Measurements from ENCODE around the gene PEF1.

DNA sequence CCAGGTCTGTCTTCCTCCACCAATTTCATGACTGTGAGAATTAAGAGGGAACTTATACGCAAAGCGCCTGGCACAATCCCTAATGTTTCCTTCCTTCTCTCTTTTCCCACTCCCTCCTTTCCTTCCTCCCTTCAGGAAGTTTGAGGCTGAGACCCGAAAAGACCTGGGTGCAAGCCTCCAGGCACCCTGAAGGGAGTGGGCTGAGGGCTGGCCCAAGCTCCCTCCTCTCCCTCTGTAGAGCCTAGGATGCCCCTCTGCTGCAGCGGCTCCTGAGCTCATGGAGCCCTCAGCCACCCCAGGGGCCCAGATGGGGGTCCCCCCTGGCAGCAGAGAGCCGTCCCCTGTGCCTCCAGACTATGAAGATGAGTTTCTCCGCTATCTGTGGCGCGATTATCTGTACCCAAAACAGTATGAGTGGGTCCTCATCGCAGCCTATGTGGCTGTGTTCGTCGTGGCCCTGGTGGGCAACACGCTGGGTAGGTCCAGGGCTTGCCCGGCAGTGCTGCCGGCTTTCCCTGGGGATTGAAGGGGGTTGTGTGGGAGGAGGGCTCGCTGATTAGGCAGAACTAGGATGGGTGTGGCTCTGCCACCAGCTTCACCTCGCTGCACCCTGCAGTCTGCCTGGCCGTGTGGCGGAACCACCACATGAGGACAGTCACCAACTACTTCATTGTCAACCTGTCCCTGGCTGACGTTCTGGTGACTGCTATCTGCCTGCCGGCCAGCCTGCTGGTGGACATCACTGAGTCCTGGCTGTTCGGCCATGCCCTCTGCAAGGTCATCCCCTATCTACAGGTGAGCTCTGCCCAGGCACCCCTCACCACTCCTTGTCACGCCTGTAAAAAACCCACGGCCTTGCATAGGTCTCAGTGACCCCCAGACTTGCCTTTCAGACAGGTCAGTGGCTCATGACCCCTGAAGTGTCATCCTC is 25.5 kb downstream of the PEF1 start:
- TF ChIP-seq CREM (CRISPR knock-in tag; IDR thresholded peaks at IDR 0.05) (no peak), MYBL2 (CRISPR knock-in tag; IDR thresholded peaks at IDR 0.05) (no peak), ATF1 (CRISPR knock-in tag; IDR thresholded peaks at IDR 0.05) (no peak), ESRRA (CRISPR knock-in tag; IDR thresholded peaks at IDR 0.05; ENCODE audit: borderline replicate concordance) (no peak)
- TF ChIP-seq, protein P1, sequence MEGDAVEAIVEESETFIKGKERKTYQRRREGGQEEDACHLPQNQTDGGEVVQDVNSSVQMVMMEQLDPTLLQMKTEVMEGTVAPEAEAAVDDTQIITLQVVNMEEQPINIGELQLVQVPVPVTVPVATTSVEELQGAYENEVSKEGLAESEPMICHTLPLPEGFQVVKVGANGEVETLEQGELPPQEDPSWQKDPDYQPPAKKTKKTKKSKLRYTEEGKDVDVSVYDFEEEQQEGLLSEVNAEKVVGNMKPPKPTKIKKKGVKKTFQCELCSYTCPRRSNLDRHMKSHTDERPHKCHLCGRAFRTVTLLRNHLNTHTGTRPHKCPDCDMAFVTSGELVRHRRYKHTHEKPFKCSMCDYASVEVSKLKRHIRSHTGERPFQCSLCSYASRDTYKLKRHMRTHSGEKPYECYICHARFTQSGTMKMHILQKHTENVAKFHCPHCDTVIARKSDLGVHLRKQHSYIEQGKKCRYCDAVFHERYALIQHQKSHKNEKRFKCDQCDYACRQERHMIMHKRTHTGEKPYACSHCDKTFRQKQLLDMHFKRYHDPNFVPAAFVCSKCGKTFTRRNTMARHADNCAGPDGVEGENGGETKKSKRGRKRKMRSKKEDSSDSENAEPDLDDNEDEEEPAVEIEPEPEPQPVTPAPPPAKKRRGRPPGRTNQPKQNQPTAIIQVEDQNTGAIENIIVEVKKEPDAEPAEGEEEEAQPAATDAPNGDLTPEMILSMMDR (IDR thresholded peaks at IDR 0.05), result no peak
- TF ChIP-seq, protein P2, sequence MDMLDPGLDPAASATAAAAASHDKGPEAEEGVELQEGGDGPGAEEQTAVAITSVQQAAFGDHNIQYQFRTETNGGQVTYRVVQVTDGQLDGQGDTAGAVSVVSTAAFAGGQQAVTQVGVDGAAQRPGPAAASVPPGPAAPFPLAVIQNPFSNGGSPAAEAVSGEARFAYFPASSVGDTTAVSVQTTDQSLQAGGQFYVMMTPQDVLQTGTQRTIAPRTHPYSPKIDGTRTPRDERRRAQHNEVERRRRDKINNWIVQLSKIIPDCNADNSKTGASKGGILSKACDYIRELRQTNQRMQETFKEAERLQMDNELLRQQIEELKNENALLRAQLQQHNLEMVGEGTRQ (CRISPR knock-in tag; IDR thresholded peaks at IDR 0.05), result no peak
- TF ChIP-seq, protein P3, sequence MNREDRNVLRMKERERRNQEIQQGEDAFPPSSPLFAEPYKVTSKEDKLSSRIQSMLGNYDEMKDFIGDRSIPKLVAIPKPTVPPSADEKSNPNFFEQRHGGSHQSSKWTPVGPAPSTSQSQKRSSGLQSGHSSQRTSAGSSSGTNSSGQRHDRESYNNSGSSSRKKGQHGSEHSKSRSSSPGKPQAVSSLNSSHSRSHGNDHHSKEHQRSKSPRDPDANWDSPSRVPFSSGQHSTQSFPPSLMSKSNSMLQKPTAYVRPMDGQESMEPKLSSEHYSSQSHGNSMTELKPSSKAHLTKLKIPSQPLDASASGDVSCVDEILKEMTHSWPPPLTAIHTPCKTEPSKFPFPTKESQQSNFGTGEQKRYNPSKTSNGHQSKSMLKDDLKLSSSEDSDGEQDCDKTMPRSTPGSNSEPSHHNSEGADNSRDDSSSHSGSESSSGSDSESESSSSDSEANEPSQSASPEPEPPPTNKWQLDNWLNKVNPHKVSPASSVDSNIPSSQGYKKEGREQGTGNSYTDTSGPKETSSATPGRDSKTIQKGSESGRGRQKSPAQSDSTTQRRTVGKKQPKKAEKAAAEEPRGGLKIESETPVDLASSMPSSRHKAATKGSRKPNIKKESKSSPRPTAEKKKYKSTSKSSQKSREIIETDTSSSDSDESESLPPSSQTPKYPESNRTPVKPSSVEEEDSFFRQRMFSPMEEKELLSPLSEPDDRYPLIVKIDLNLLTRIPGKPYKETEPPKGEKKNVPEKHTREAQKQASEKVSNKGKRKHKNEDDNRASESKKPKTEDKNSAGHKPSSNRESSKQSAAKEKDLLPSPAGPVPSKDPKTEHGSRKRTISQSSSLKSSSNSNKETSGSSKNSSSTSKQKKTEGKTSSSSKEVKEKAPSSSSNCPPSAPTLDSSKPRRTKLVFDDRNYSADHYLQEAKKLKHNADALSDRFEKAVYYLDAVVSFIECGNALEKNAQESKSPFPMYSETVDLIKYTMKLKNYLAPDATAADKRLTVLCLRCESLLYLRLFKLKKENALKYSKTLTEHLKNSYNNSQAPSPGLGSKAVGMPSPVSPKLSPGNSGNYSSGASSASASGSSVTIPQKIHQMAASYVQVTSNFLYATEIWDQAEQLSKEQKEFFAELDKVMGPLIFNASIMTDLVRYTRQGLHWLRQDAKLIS (CRISPR knock-in tag; IDR thresholded peaks at IDR 0.05; ENCODE audit: borderline replicate concordance), result no peak
- TF ChIP-seq, protein P4, sequence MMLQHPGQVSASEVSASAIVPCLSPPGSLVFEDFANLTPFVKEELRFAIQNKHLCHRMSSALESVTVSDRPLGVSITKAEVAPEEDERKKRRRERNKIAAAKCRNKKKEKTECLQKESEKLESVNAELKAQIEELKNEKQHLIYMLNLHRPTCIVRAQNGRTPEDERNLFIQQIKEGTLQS (CRISPR knock-in tag; conservative IDR thresholded peaks at IDR 0.05), result no peak
- TF ChIP-seq, protein P5, sequence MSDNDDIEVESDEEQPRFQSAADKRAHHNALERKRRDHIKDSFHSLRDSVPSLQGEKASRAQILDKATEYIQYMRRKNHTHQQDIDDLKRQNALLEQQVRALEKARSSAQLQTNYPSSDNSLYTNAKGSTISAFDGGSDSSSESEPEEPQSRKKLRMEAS (CRISPR knock-in tag; IDR thresholded peaks at IDR 0.05), result no peak

All from WTC11 (cell line).